Neural progenitor cell (in vitro differentiated cells): ENCODE results near the gene SLC19A1.

Source experiments
- EZH2 ChIP-seq: fragments of 200-600 bp; sonication (generic); IDR thresholded peaks from 2 replicates; pipeline ENCODE4 v1.6.1; 2017; ENCODE audit warnings: antibody characterized with exemption, mild to moderate bottlenecking, moderate library complexity
- EZH2phosphoT487 ChIP-seq: fragments of 200-600 bp; sonication (generic); IDR thresholded peaks from 2 replicates; pipeline ENCODE4 v1.6.1; 2017; ENCODE audit warnings: antibody characterized with exemption
- TF ChIP-seq, protein P1 (sequence below): fragments of 200-600 bp; sonication (generic); IDR thresholded peaks from 2 replicates; pipeline ENCODE4 v1.5.1; 2017; ENCODE audit warnings: antibody characterized with exemption, mild to moderate bottlenecking

DNA sequence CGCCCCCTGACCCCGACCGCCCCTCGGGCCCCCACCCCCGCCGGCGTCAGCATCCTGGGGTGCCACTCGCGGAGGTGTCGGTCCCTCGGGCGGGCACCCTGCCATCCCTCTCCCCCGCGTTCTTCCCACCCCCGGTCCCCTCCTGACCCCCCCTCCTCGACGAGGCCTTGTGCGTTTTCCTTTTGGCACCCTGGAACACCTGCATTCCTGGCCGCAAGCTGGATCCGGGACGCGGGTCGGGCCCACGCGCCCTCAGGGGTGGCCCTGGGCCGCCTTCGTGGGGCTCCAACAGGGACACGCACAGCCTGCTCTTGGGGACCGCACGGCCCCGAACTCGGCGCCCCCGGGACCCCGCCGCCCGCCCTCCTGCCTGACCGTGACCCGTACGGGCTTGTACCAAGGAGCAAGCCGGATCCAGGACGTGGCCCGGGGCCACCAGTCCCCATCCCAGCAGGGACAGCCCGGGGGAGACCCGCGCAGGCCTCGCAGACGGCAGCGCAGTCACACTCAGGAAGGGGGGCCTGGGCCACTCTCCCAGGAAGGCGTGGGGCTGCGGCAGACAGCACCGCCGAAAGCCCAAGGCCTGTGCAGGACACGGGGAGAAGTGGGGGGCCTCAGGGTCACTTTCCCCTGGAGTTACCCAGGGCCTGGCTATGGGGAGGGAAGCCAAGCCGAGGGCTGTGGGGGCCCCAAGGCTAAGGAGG is 579 bp upstream of the SLC19A1 start:
- TF ChIP-seq EZH2 (no peak), EZH2phosphoT487 (no peak)
- TF ChIP-seq, protein P1, sequence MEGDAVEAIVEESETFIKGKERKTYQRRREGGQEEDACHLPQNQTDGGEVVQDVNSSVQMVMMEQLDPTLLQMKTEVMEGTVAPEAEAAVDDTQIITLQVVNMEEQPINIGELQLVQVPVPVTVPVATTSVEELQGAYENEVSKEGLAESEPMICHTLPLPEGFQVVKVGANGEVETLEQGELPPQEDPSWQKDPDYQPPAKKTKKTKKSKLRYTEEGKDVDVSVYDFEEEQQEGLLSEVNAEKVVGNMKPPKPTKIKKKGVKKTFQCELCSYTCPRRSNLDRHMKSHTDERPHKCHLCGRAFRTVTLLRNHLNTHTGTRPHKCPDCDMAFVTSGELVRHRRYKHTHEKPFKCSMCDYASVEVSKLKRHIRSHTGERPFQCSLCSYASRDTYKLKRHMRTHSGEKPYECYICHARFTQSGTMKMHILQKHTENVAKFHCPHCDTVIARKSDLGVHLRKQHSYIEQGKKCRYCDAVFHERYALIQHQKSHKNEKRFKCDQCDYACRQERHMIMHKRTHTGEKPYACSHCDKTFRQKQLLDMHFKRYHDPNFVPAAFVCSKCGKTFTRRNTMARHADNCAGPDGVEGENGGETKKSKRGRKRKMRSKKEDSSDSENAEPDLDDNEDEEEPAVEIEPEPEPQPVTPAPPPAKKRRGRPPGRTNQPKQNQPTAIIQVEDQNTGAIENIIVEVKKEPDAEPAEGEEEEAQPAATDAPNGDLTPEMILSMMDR = no peak
